Activated B cell treated with CpG ODN at 0.5 μM for 24 hours (primary cell): ENCODE results near the gene STAT3. TPM values are rescaled to one million over a fixed set of nuclear protein-coding genes. Genes with fewer than 3 reads are reported as not detected.

Source experiments
- ATAC-seq: fragments of 200-7000 bp; cut with Tn5 transposase; one replicate; pipeline ENCODE4 v1.10.0; 2021; ENCODE audit warnings: low read depth, mild to moderate bottlenecking, moderate library complexity
- CTCF ChIA-PET: fragments of 350-600 bp; sonication (Branson Sonifier 250); formaldehyde crosslinking; loops from one replicate; lab custom pipeline; 2021; ENCODE audit warnings: antibody characterized with exemption; lab: Charles Lee
- POLR2A ChIA-PET: fragments of 350-600 bp; sonication (Branson Sonifier 250); formaldehyde crosslinking; loops from one replicate; lab custom pipeline; 2021; ENCODE audit warnings: antibody characterized with exemption; lab: Charles Lee
- DNase-seq: peaks from one replicate; pipeline ENCODE4 v3.0.0; 2022
- H3K27ac Mint-ChIP-seq: one replicate; pipeline ENCODE4 v1.8.0; 2020; ENCODE audit warnings: mixed read lengths
- H3K27me3 Mint-ChIP-seq: one replicate; pipeline ENCODE4 v1.8.0; 2021; ENCODE audit warnings: mixed read lengths
- H3K36me3 Mint-ChIP-seq: one replicate; pipeline ENCODE4 v1.8.0; 2021; ENCODE audit warnings: low read depth, mixed read lengths
- H3K4me1 Mint-ChIP-seq: one replicate; pipeline ENCODE4 v1.8.0; 2021; ENCODE audit warnings: mixed read lengths
- H3K4me3 Mint-ChIP-seq: one replicate; pipeline ENCODE4 v1.8.0; 2020; ENCODE audit warnings: mild to moderate bottlenecking, mixed read lengths
- H3K9me3 Mint-ChIP-seq: one replicate; pipeline ENCODE4 v1.8.0; 2020; ENCODE audit warnings: mixed read lengths
- intact Hi-C: fragments of 100-400 bp; cut with micrococcal nuclease; formaldehyde crosslinking; loops from one replicate; pipeline ENCODE4 v1.15.1; 2024
- total RNA-seq: library from RNA; stranded (reverse); gene quantifications from 2 replicates; pipeline ENCODE4 v1.2.3, GENCODE V29; 2022
- TF ChIP-seq, protein P1 (sequence below): fragments of 200-600 bp; IDR thresholded peaks from one replicate; pipeline ENCODE4 v1.8.0; 2022; ENCODE audit warnings: antibody characterized with exemption, mild to moderate bottlenecking

Gene STAT3
- total RNA-seq, 1 donor from 2014 or later: 233 TPM

DNA sequence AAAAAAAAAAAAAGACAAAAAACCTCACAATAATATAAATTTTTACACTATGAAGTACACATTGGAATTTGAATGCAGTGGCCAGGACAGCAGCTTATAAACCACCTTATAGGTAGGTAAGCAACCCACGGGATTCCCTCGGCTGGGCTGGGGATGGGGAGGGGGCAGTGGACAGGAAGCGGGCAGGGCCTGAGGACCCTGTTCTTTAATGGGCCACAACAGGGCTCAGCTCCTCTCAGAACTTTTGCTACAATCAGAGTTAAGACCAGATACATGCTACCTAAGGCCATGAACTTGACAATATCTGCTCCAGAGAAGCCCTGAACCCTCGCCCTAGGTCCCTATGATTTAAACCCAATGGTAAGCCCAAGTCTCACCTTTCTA lies 74.9 kb downstream of the STAT3 start:
- no peaks in the 10 kb centered on the region for H3K9me3 Mint-ChIP-seq
- no peak overlapping the region for H3K27ac Mint-ChIP-seq
- no peak for DNase-seq
- peaks cover 57% of the 10 kb centered on the region for H3K4me1 Mint-ChIP-seq
- H3K36me3 Mint-ChIP-seq: peaks cover 66% of the 10 kb centered on the region
- no peaks in the 10 kb centered on the region for H3K27me3 Mint-ChIP-seq
- TF ChIP-seq, protein P1, sequence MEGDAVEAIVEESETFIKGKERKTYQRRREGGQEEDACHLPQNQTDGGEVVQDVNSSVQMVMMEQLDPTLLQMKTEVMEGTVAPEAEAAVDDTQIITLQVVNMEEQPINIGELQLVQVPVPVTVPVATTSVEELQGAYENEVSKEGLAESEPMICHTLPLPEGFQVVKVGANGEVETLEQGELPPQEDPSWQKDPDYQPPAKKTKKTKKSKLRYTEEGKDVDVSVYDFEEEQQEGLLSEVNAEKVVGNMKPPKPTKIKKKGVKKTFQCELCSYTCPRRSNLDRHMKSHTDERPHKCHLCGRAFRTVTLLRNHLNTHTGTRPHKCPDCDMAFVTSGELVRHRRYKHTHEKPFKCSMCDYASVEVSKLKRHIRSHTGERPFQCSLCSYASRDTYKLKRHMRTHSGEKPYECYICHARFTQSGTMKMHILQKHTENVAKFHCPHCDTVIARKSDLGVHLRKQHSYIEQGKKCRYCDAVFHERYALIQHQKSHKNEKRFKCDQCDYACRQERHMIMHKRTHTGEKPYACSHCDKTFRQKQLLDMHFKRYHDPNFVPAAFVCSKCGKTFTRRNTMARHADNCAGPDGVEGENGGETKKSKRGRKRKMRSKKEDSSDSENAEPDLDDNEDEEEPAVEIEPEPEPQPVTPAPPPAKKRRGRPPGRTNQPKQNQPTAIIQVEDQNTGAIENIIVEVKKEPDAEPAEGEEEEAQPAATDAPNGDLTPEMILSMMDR: no peak
- H3K4me3 Mint-ChIP-seq: no peak overlapping the region
- ATAC-seq: no peak
- intact Hi-C loops: loop anchor here (2.0 kb wide), 2 partner anchors 93 to 203 kb away; no protein-coding TSS in a partner anchor
- POLR2A ChIA-PET: interaction anchor here (0.5 to 3.2 kb wide), 5 partner anchors 24 to 300 kb away, joined by 3 to 23 read pairs (median 7); partner anchors contain the start of genes STAT3 and STAT5A
- CTCF ChIA-PET: interaction anchor here (0.6 to 7.2 kb wide), 5 partner anchors 9 to 120 kb away, joined by 3 to 77 read pairs (median 8); no protein-coding TSS in a partner anchor

DNA sequence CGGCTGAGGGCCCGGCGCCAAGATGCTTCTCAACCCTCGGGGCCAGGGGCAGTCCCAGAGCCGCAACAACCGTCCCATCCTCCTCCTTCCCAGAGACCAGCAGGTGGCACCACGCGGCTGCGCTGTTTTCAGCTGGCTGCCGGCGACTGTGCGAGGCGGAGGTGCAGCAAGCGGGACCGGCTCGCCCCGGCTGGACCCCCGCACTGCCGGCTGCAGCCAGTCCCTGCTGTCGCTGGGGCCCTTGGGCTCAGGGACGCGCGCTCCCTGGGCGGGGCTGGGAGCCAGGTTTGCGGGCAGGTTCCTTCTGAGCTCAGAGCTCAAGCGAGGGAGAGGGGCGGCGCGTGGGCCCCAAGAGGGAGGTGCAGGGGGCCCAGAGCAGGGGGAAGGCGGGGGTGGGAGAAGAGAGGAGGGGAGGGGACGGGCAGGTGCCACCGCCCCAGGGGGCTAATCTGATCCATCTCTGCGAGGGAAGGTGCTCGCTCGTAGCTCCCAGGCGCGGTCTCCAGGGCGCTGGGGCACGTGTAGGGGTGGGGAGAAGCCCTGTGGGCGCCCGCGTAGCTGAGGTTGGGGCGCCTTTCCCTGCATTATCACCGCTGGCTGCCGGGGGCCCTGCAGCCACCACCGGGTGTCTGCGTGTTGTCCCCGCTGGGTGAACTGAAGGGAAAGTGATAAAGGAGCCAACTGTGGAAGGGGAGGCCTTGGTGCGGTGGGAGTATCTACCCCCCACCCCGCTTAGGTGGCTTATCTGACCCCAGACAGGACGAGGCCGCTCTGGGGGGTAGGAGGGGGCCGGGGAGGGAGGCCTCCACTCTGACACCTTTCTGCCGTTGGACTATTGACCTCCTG lies 75.7 kb downstream of the STAT3 start:
- Mint-ChIP-seq H3K36me3 (peaks cover 70% of the 10 kb centered on the region), H3K4me3 (peak overlapping the region; percentile 53), H3K4me1 (peaks cover 55% of the 10 kb centered on the region), H3K9me3 (no peaks in the 10 kb centered on the region), H3K27ac (peak overlapping the region; percentile 30), H3K27me3 (no peaks in the 10 kb centered on the region)
- intact Hi-C loops: loop anchor here (1.0 to 2.0 kb wide), 3 partner anchors 10 to 204 kb away; no protein-coding TSS in a partner anchor
- TF ChIP-seq, protein P1: no peak
- POLR2A ChIA-PET: interaction anchor here (0.6 to 3.2 kb wide), 15 partner anchors 10 to 393 kb away, joined by 3 to 23 read pairs (median 4); partner anchors contain the start of genes DNAJC7, RETREG3, STAT3 and STAT5A
- peak; percentile 77 for ATAC-seq
- CTCF ChIA-PET: interaction anchor here (0.7 to 7.2 kb wide), 18 partner anchors 9 to 266 kb away, joined by 3 to 77 read pairs (median 4); partner anchors contain the start of gene STAT3
- DNase-seq: peak; percentile 70

DNA sequence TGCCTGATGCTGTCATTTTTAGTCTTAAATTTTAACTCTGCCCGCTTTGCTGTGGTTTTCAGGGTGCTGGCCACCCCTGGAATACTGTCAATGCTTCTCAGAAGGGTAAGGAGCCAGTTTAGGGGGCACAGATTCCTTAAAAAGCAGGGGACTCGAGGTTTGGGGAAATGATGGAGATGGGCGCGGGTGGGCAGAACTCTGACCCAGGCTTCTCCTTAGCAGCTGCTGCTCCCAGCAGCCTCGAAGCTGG lies 76.3 kb downstream of the STAT3 start:
- no peaks in the 10 kb centered on the region for H3K9me3 Mint-ChIP-seq
- H3K27ac Mint-ChIP-seq: peak overlapping the region; percentile 24

DNA sequence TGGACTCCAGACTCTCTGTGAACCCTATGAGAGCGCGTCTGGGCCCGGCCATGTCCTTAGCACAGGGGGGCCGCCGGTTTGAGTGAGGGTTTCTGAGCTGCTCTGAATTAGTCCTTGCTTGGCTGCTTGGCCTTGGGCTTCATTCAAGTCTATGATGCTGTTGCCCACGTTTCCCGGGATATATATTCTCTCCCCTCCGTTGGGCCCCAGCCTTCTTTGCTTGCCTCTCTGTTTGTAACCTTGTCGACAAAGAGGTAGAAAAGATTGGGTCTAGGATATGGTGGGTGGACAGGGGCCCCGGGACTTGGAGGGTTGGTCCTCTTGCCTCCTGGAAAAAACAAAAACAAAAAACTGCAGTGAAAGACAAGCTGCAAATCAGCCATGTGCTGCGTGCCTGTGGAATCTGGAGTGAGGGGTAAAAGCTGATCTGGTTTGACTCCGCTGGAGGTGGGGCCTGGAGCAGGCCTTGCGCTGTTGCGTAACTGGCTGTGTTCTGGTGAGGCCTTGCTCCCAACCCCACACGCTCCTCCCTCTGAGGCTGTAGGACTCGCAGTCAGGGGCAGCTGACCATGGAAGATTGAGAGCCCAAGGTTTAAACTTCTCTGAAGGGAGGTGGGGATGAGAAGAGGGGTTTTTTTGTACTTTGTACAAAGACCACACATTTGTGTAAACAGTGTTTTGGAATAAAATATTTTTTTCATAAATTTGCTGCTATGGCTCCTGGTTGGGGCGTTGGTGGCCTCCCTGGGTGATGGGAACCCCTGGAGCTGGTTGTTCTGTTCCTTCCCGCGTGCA lies 76.8 kb downstream of the STAT3 start:
- ChIA-PET POLR2A (interaction anchor here (0.6 to 3.2 kb wide), 13 partner anchors 8 to 298 kb away, joined by 3 to 23 read pairs (median 3); partner anchors contain the start of genes RETREG3, STAT3, STAT5A and STAT5B), CTCF (interaction anchor here (0.5 to 7.2 kb wide), 17 partner anchors 7 to 267 kb away, joined by 3 to 77 read pairs (median 4); partner anchors contain the start of gene STAT3)
- peak overlapping the region; percentile 53 for H3K27ac Mint-ChIP-seq
- peaks cover 71% of the 10 kb centered on the region for H3K36me3 Mint-ChIP-seq
- ATAC-seq: no peak
- no peaks in the 10 kb centered on the region for H3K27me3 Mint-ChIP-seq
- no peak for DNase-seq
- TF ChIP-seq, protein P1: no peak
- H3K4me1 Mint-ChIP-seq: peaks cover 49% of the 10 kb centered on the region
- peak overlapping the region; percentile 46 for H3K4me3 Mint-ChIP-seq
- intact Hi-C loops: loop anchor here (1.0 to 2.0 kb wide), 3 partner anchors 11 to 205 kb away; no protein-coding TSS in a partner anchor
- no peaks in the 10 kb centered on the region for H3K9me3 Mint-ChIP-seq

More for the DNA sequence above, 76.3 kb downstream of the STAT3 start:
- POLR2A ChIA-PET: interaction anchor here (0.6 to 3.2 kb wide), 12 partner anchors 9 to 393 kb away, joined by 3 to 23 read pairs (median 4); partner anchors contain the start of genes RETREG3, STAT3, STAT5A and STAT5B
- CTCF ChIA-PET: interaction anchor here (0.7 to 7.2 kb wide), 18 partner anchors 8 to 266 kb away, joined by 3 to 77 read pairs (median 4); partner anchors contain the start of gene STAT3
- Mint-ChIP-seq H3K27me3 (no peaks in the 10 kb centered on the region), H3K4me3 (peak overlapping the region; percentile 53), H3K4me1 (peaks cover 52% of the 10 kb centered on the region), H3K36me3 (peaks cover 70% of the 10 kb centered on the region)
- ATAC-seq (no peak), DNase-seq (no peak)
- intact Hi-C loops: loop anchor here (1.0 to 2.0 kb wide), 3 partner anchors 10 to 205 kb away; no protein-coding TSS in a partner anchor
- TF ChIP-seq, protein P1: no peak
